H1 (cell line): ENCODE data around the gene SLFN13. TPM values are rescaled to one million over a fixed set of nuclear protein-coding genes. Genes with fewer than 3 reads are reported as not detected.

Experiments
- JUND ChIP-seq: IDR thresholded peaks from 2 replicates; pipeline ENCODE4 v1.6.1; 2011; ENCODE audit warnings: mild to moderate bottlenecking, improper control_type of control experiment, low read length
- USF2 ChIP-seq: IDR thresholded peaks from 2 replicates; pipeline ENCODE4 v1.6.1; 2011; ENCODE audit warnings: low read length, improper control_type of control experiment
- polyA plus RNA-seq, 7 experiments: library from polyadenylated mRNA; depleted of rRNA in 3 of 7; stranded (reverse) in 5 of 7; unstranded in 2 of 7; fragments of >200 nt in 5 of 7; fragments of 200-250 nt in 2 of 7; gene quantifications; 1 replicate in 5 of 7; 2 replicates in 1 of 7; 4 replicates in 1 of 7; pipeline versions ENCODE4 v1.2.1 to v1.2.3, GENCODE V29; 2011 to 2013; ENCODE audit warnings: missing spikeins in 2 of 7, mixed read lengths in 2 of 7
- total RNA-seq: library from RNA; stranded (reverse); fragmentation: NEBNext Ultra II Directional; extraction: Animal tissue kit (Norgen Biotek cat#: 25700); gene quantifications from 2 replicates; pipeline ENCODE4 v1.2.1, GENCODE V29; 2021

Gene SLFN13
- total and polyA plus RNA-seq, 2 of the 8 experiments (the other 6 are each of a cell fraction or from before 2014, with no cell fraction given) = 15.7 to 27.5 TPM

GRCh38 chr17:35447499-35447898 lies 1.1 kb downstream of the SLFN13 start (continued):
- TF ChIP-seq USF2 (no peak), JUND (no peak)
